G401 (cell line): ENCODE data around the gene RBM19. TPM values are rescaled to one million over a fixed set of nuclear protein-coding genes. Genes with fewer than 3 reads are reported as not detected.

ENCODE experiments used
- DNase-seq: peaks from one replicate; pipeline ENCODE4 v3.0.0-alpha.2; 2015; ENCODE audit warnings: low spot score
- in situ Hi-C: cut with HindIII; loops from 2 replicates; pipeline ENCODE4 v1.10.0; 2016; ENCODE audit warnings: low sequenced_read_pairs, mixed read lengths
- total RNA-seq: library from RNA; depleted of rRNA; stranded (reverse); fragments of >200 nt; shearing (Covaris generic); gene quantifications from 2 replicates; pipeline ENCODE4 v1.2.3, GENCODE V29; 2014

The RBM19 gene
- total RNA-seq, 1 experiment from 2014 or later: 53.9 TPM

GRCh38 chr12:113874999-113875561 is 91.0 kb downstream of the RBM19 start:
- DNase-seq: no peak
- in situ Hi-C loops: no loop called here

GRCh38 chr12:113874326-113874725 is 91.8 kb downstream of the RBM19 start:
- in situ Hi-C loops: no loop called here
- no peak for DNase-seq

- in situ Hi-C loops: no loop called here
- DNase-seq: no peak
Observed at GRCh38 chr12:113873740-113874139, 92.4 kb downstream of the RBM19 start.

GRCh38 chr12:113870890-113871289 is 95.2 kb downstream of the RBM19 start:
- in situ Hi-C loops: no loop called here
- no peak for DNase-seq

- in situ Hi-C loops: no loop called here
- DNase-seq: no peak
Observed at GRCh38 chr12:113870035-113870434, 96.1 kb downstream of the RBM19 start.

- in situ Hi-C loops: no loop called here
- DNase-seq: no peak
Observed at GRCh38 chr12:113868365-113868764, 97.8 kb downstream of the RBM19 start.

GRCh38 chr12:113867258-113867657 is 98.9 kb downstream of the RBM19 start:
- in situ Hi-C loops: no loop called here
- no peak for DNase-seq

GRCh38 chr12:113866496-113866895 is 99.6 kb downstream of the RBM19 start:
- in situ Hi-C loops: no loop called here
- no peak for DNase-seq

GRCh38 chr12:113863455-113863845 is 102.7 kb downstream of the RBM19 start:
- in situ Hi-C loops: no loop called here
- DNase-seq: no peak

GRCh38 chr12:113862590-113863454 is 103.3 kb downstream of the RBM19 start:
- in situ Hi-C loops: no loop called here
- no peak for DNase-seq

GRCh38 chr12:113861708-113862312 is 104.3 kb downstream of the RBM19 start:
- in situ Hi-C loops: no loop called here

GRCh38 chr12:113860950-113861349 is 105.2 kb downstream of the RBM19 start:
- in situ Hi-C loops: no loop called here
- no peak for DNase-seq

More at GRCh38 chr12:113861708-113862312, 104.3 kb downstream of the RBM19 start:
- DNase-seq: no peak

- in situ Hi-C loops: no loop called here
- peak; percentile 85 for DNase-seq
Observed at GRCh38 chr12:113860059-113860820, 105.9 kb downstream of the RBM19 start.

- in situ Hi-C loops: no loop called here
- DNase-seq: no peak
Observed at GRCh38 chr12:113858841-113859386, 107.2 kb downstream of the RBM19 start.

- in situ Hi-C loops: no loop called here
- DNase-seq: peak; percentile 90
Observed at GRCh38 chr12:113857371-113857770, 108.8 kb downstream of the RBM19 start.

- in situ Hi-C loops: no loop called here
- DNase-seq: peak; percentile 72
Observed at GRCh38 chr12:113855998-113856397, 110.1 kb downstream of the RBM19 start.

GRCh38 chr12:113854385-113855142 is 111.6 kb downstream of the RBM19 start:
- no peak for DNase-seq
- in situ Hi-C loops: no loop called here

- in situ Hi-C loops: no loop called here
- peak; percentile 64 for DNase-seq
Observed at GRCh38 chr12:113853491-113853890, 112.6 kb downstream of the RBM19 start.
